ENCODE data around the gene DNAH6. TPM values are rescaled to one million over a fixed set of nuclear protein-coding genes. Genes with fewer than 3 reads are reported as not detected.

The DNAH6 gene
- total RNA-seq, 1 experiment from 2014 or later, result not detected

DNA sequence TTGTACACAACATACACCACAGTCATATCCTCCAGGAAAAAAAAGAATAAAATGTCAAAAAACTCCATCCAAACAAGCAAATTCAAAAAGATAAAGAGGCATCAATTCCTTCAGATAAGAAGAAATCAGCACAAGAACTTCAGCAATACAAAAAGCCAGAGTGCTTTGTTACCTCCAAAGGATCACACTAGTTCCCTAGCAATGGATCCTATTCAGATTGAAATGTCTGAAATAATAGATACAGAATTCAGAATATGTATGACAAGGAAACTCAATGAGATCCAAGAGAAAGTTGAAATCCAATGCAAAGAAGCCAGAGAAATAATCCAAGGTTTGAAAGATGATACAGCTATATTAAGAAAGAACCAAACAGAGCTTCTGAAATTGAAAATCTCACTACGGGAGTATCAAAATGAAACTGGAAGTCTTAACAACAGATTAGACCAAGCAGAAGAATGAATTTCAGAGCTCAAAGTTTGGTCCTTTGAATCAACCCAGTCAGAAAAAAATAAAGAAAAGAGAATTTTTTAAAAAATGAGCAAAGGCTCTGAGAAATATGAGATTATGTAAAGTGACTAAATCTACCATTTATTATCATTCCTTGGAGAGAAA, 284.0 kb downstream of the DNAH6 start:
- ATAC-seq, result no peak
- H3K9me2 ChIP-seq (replicated peaks; ENCODE audit: low read length), result no peaks in the 10 kb centered on the region
- H3K4me2 ChIP-seq (ENCODE audit: low read length), result no peak overlapping the region
- peaks cover 9% of the 10 kb centered on the region; the same call in 1 of the 2 replicates for H3K4me1 ChIP-seq (ENCODE audit: insufficient read depth, low read length)
- no peaks in the 10 kb centered on the region for H3K79me2 ChIP-seq (ENCODE audit: low read length)
- ChIA-PET CTCF (no interaction called here), POLR2A (ENCODE audit: unreplicated experiment) (no interaction called here)
- no peak overlapping the region for H3K9ac ChIP-seq (ENCODE audit: low read length)
- no peaks in the 10 kb centered on the region for H4K20me1 ChIP-seq (ENCODE audit: low read length)
- H3F3A ChIP-seq (ENCODE audit: low read length, unreplicated experiment), result no peaks in the 10 kb centered on the region
- no peaks in the 10 kb centered on the region for H3K36me3 ChIP-seq (ENCODE audit: low read depth, low read length)
- H3K27ac ChIP-seq (ENCODE audit: low read length), result no peak overlapping the region
- TF ChIP-seq EZH2 (IDR thresholded peaks at IDR 0.05; ENCODE audit: low read length, unreplicated experiment) (no peak), EZH2phosphoT487 (IDR thresholded peaks at IDR 0.05; ENCODE audit: borderline replicate concordance, low read length) (no peak)
- TF ChIP-seq, protein P1, sequence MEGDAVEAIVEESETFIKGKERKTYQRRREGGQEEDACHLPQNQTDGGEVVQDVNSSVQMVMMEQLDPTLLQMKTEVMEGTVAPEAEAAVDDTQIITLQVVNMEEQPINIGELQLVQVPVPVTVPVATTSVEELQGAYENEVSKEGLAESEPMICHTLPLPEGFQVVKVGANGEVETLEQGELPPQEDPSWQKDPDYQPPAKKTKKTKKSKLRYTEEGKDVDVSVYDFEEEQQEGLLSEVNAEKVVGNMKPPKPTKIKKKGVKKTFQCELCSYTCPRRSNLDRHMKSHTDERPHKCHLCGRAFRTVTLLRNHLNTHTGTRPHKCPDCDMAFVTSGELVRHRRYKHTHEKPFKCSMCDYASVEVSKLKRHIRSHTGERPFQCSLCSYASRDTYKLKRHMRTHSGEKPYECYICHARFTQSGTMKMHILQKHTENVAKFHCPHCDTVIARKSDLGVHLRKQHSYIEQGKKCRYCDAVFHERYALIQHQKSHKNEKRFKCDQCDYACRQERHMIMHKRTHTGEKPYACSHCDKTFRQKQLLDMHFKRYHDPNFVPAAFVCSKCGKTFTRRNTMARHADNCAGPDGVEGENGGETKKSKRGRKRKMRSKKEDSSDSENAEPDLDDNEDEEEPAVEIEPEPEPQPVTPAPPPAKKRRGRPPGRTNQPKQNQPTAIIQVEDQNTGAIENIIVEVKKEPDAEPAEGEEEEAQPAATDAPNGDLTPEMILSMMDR (conservative IDR thresholded peaks at IDR 0.05; ENCODE audit: low read depth, low read length), result no peak
- DNase-seq, result no peak
- H3K9me3 ChIP-seq (ENCODE audit: low read length), result no peaks in the 10 kb centered on the region
- intact Hi-C loops (cut with micrococcal nuclease), result no loop called here
- no peak overlapping the region for H2AFZ ChIP-seq (ENCODE audit: low read length)
- no peaks in the 10 kb centered on the region for H3K27me3 ChIP-seq (ENCODE audit: low read length)
- no TSS peak for BruUV-seq (replicated peaks)
- no peak overlapping the region for H3K4me3 ChIP-seq (ENCODE audit: low read length)

DNA sequence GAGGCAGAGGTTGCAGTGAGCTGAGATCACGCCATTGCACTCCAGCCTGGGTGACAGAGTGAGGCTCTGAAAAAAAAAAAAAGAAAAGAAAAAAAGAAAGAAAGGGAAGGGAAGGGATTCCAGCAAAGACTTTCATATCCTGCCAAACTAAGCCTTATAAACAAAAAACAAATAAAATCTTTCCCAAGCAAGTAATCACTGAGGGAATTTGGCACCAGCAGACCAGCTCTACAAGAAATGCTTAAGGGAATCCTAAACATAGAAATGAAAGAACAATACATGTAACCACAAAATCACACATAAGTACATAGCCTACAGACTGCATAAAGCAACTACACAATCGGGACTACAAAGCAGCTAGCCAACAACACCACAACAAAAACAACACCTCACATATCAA, 285.5 kb downstream of the DNAH6 start:
- H4K20me1 ChIP-seq (ENCODE audit: low read length), result no peaks in the 10 kb centered on the region
- ChIA-PET CTCF (no interaction called here), POLR2A (ENCODE audit: unreplicated experiment) (no interaction called here)

DNA sequence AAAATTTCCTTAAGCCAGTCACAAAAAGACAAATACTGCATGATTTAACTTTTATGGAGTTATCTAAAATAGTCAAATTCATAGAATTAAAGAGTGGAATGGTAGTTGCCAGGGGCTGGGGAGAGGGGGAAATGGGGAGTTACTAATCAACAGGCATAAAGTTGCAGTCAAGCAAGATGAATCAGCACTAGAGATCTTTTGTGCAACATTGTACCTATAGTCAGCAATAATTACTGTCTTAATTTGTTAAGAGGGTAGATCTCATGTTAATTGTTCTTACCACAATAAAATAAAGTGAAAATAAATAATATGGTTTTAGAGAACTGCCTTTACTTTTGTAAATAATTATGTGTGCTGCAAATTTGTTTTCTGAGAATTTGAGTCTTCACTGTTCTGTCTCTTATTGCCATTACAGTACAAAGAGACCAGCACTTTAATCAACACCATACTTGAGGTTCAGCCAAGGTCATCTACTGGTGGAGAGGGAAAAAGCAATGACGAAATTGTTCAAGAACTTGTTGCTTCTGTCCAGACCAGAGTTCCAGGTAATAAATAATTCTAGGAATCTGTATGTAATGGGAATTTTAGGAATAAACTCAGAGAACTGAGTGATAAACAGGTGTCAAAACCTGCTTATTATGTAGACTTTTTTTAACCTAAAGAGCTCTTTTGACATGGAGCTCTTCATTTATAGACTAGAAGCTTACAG, 289.1 kb downstream of the DNAH6 start:
- DNase-seq, result no peak
- Histone ChIP-seq H3K79me2 (ENCODE audit: low read length) (no peaks in the 10 kb centered on the region), H3K4me2 (ENCODE audit: low read length) (no peak overlapping the region), H3F3A (ENCODE audit: low read length, unreplicated experiment) (no peaks in the 10 kb centered on the region), H3K9ac (ENCODE audit: low read length) (no peak overlapping the region), H3K36me3 (ENCODE audit: low read depth, low read length) (no peaks in the 10 kb centered on the region), H4K20me1 (ENCODE audit: low read length) (no peaks in the 10 kb centered on the region), H2AFZ (ENCODE audit: low read length) (no peak overlapping the region), H3K4me3 (ENCODE audit: low read length) (no peak overlapping the region), H3K27ac (ENCODE audit: low read length) (no peak overlapping the region), H3K9me2 (replicated peaks; ENCODE audit: low read length) (no peaks in the 10 kb centered on the region), H3K27me3 (ENCODE audit: low read length) (no peaks in the 10 kb centered on the region), H3K9me3 (ENCODE audit: low read length) (no peaks in the 10 kb centered on the region), H3K4me1 (ENCODE audit: insufficient read depth, low read length) (peaks cover 14% of the 10 kb centered on the region)
- POLR2A ChIA-PET (ENCODE audit: unreplicated experiment), result no interaction called here
- intact Hi-C loops (cut with micrococcal nuclease), result loop anchor here (5.0 kb wide), 1 partner anchor 42 kb away; no protein-coding TSS in a partner anchor
- no TSS peak for BruUV-seq (replicated peaks)
- CTCF ChIA-PET, result no interaction called here
- TF ChIP-seq EZH2 (IDR thresholded peaks at IDR 0.05; ENCODE audit: low read length, unreplicated experiment) (no peak), EZH2phosphoT487 (IDR thresholded peaks at IDR 0.05; ENCODE audit: borderline replicate concordance, low read length) (no peak)
- TF ChIP-seq, protein P1 (conservative IDR thresholded peaks at IDR 0.05; ENCODE audit: low read depth, low read length), result no peak
- no peak for ATAC-seq

More for the DNA sequence above, 285.5 kb downstream of the DNAH6 start:
- H3K4me3 ChIP-seq (ENCODE audit: low read length), result no peak overlapping the region
- H3K9me3 ChIP-seq (ENCODE audit: low read length), result no peaks in the 10 kb centered on the region
- no peaks in the 10 kb centered on the region for H3K9me2 ChIP-seq (replicated peaks; ENCODE audit: low read length)
- no peaks in the 10 kb centered on the region for H3F3A ChIP-seq (ENCODE audit: low read length, unreplicated experiment)
- ATAC-seq, result no peak
- no peak overlapping the region for H3K4me2 ChIP-seq (ENCODE audit: low read length)
- no peaks in the 10 kb centered on the region for H3K36me3 ChIP-seq (ENCODE audit: low read depth, low read length)
- H3K4me1 ChIP-seq (ENCODE audit: insufficient read depth, low read length), result peaks cover 6% of the 10 kb centered on the region
- no TSS peak for BruUV-seq (replicated peaks)
- intact Hi-C loops (cut with micrococcal nuclease), result no loop called here
- H3K27me3 ChIP-seq (ENCODE audit: low read length), result no peaks in the 10 kb centered on the region
- no peaks in the 10 kb centered on the region for H3K79me2 ChIP-seq (ENCODE audit: low read length)
- H2AFZ ChIP-seq (ENCODE audit: low read length), result no peak overlapping the region
- DNase-seq, result no peak
- no peak overlapping the region for H3K9ac ChIP-seq (ENCODE audit: low read length)
- no peak overlapping the region for H3K27ac ChIP-seq (ENCODE audit: low read length)
- TF ChIP-seq EZH2 (IDR thresholded peaks at IDR 0.05; ENCODE audit: low read length, unreplicated experiment), result no peak
